Activated effector memory CD4-positive, alpha-beta T cell treated with Interleukin-2 at 50 U/mL for 16 hours (primary cell): ENCODE results near the gene AATK.

Experiments
- DNase-seq: peaks from one replicate; pipeline ENCODE4 v3.0.0-alpha.2; 2020

AATK gene

GRCh38 chr17:81181811-81182185, 15.8 kb upstream of the AATK start:
- DNase-seq, result no peak

DNA sequence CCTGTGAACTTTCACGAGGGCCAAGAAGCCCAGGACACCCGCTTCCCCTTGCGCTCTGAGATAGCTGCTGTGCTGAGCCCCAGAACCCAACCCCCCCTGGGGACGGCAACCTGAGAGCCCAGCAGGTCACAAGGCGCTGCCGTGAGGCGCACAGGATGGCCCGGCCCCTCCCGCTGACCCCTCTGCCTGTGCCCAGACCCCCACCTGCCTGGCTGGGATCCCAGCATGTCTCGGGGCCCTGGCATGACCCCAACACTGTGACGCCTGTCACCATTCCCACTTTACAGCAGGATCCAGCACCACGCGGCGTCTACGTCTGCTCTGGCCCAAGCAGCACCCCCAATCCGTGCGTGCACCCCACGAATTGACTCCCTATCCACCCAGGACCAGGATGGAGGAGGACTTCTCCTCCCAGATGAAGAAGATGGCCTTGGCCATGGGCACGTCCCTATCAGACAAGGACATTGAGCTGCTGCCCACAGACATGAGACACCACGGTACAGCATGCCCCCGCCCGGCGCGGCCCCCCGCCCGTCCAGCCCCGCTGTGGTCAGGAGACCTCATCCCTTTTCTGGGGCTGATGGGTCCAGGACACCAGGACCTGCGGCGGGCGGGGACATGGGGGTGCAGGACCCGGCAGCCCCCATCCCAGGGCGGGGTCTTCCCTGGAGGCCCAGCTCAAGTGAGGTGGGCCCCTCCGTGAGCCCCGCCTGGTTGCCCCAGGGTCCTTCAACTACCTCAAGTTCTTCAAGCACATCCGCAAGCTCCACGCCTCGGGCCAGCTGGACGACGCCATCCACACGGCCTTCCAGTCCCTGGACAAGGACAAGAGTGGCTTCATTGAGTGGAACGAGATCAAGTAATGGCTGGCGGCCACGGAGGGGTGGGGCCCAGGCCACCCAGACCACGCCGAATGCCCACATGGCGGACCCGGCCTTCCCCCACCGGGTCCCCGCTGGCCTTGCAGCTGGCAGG, 15.1 kb upstream of the AATK start:
- no peak for DNase-seq

- DNase-seq, result no peak
These were observed 13.8 kb upstream of the AATK start for GRCh38 chr17:81179861-81180260.

DNA sequence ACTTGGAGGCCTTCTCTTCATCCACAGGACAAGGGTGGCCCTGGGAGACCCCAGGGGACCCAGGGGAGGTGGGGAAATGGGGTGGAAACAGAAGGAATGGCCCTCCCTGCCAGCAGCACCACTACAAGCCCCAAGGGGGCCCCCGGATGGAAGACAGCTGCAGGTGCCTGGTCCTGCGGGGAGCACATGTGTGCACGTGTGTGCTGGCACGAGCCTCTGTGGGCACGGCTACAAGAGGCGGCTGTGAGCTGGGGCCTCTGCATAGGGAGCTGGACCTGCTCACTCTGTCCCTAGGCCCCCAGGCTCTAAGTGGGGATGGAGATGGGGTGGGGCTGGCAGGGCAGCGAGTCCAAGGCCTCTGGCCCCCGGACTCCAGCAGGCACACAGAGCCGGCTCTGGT, 13.2 kb upstream of the AATK start:
- DNase-seq, result no peak

DNA sequence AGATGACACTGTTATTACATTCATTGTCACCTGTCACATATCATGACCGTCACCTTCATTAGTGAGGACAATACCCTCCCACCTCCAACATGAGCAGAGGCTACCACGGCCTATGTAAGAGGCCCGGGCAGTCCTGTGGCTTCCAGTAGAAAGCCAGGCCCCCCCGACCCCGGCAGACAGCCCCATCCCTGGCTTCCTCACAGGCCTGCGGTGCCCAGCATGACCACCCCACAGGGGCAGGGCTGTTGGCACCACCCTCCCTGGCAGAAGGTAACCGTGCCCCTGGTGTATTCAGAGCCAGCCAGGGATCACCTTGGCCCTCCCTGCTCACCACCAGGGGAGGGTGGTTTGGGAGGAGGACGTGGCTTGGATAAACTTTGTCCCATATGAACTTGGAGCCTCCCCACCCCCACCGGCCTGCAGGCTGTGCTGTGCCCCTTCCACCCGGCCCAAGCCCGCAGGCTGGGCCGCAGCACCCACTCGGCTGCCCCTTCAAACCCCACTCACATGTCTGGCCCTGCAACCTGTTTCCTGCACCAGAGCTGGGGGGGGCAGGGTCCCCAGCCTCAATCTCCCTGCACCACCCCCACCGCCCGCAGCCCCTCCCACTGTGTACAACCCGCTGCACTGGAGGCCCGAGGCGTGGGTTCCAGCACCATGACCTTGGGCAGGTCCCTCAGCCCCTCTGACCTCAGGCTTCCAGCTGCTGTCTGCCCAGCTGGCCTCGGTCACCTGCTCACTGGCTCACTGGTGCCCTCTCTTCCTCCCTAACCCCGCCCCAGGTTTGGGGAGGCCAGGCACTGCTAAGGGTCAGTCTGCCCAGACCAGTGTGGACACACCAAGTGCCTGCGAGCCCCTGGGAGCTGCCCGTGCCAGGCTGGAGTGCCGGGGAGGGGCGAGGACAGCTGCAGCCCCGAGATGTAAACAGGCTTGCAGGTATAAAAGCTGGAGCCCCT, 12.4 kb upstream of the AATK start:
- DNase-seq, result no peak

GRCh38 chr17:81176666-81177065, 10.6 kb upstream of the AATK start:
- no peak for DNase-seq

DNA sequence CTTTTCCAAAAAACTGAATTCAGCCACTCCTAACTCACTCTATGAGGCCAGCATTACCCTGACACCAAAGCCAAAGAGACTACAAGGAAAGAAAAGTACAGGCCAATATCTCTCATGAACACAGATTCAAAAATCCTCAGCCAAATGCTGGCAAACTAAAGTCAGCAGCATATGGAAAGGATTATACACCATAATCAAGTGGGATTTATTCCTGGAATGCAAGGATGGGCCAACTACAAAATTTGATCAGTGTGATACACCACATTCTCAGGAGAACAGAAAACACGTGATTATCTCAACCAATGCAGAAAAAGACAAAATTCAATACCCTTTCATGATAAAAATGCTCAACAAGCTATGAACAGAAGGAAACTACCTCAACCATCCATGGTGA, 7.7 kb upstream of the AATK start:
- DNase-seq, result no peak

- no peak for DNase-seq
These were observed 7.2 kb upstream of the AATK start for GRCh38 chr17:81173052-81173761.

GRCh38 chr17:81171941-81172340, 5.9 kb upstream of the AATK start:
- DNase-seq, result no peak

GRCh38 chr17:81170727-81171494, 4.9 kb upstream of the AATK start:
- no peak for DNase-seq

DNA sequence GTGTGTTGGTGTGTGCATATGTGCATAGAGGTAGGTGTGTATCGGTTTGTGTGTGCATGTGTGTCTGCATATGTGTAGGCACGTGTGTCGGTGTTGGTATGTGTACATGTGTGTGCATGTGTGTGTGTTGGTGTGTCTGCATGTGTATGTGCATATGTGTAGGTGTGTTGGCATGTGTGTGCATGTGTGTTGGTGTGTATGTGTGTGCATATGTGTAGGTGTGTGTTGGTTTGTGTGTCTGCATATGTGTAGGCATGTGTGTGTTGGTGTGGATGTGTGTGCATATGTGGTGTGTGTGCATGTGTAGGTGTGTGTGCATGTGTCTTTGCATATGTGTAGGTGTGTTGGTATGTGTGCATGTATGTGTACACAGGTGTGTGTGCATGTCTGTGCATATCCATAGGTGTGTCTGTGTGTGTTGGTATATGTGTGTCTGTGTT, 3.9 kb upstream of the AATK start:
- no peak for DNase-seq

DNA sequence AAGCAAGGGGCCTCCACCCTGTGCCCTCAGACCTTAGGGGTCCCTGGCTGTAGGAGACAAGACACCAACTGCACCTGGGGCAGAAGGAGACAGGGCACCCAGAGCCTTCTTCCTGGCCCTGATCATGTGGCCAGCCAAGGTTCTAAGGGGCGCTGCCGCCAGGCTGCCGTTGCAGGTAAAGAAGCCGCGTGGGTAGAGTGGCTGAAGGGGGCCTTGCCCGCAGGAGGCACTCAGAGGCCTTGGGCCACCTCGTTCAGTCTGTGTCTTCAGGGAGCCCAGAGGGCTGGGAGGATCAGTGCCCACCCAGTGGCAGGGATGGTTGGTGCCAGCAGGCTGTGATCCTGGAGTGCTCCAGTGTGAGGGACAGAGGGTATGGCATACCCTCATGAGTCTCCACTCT, 1.6 kb upstream of the AATK start:
- DNase-seq, result no peak

- DNase-seq, result no peak
These were observed 1.1 kb upstream of the AATK start for GRCh38 chr17:81167194-81167524.

- no peak for DNase-seq
These were observed 582 bp downstream of the AATK start, which contains the start of gene PVALEF for GRCh38 chr17:81165246-81166032. PVALEF (plus strand) TSS chr17:81165507; CDS start chr17:81181227, 15,720 bp downstream.

GRCh38 chr17:81164371-81165245, 1.4 kb downstream of the AATK start:
- no peak for DNase-seq

DNA sequence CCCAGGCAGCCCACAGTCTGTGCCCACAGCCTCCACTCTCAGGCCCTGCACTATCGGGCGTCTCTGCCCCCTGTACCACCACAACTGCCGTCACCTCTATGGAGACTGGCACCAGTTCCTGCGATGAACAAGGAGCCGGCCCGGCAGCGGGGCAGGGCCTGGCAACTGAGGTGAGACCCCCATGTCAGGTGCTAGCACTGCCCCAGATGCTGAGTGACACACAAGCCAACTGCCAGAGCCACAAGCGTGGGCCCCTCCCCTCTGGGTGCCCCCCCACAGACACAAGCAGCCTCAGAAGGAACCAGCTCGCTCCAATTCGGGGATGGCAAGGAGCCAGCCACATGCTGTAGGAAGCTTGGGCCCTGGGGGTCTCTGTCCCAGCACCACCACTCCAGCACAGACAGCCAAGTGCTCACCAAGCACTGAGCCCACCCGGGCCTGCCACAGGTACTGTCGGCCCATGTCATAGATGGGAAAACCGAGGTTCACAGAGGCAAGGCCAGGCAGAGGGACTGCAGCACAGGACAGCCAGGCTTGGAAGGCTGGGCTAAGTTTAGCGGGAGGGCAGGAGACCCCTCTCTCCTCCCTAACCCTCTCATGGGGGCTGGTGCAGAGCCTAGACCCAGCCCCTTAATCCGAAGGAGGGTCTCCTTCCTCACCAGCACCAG, 2.2 kb downstream of the AATK start:
- DNase-seq, result no peak

GRCh38 chr17:81163051-81163695, 2.8 kb downstream of the AATK start:
- DNase-seq, result no peak

DNA sequence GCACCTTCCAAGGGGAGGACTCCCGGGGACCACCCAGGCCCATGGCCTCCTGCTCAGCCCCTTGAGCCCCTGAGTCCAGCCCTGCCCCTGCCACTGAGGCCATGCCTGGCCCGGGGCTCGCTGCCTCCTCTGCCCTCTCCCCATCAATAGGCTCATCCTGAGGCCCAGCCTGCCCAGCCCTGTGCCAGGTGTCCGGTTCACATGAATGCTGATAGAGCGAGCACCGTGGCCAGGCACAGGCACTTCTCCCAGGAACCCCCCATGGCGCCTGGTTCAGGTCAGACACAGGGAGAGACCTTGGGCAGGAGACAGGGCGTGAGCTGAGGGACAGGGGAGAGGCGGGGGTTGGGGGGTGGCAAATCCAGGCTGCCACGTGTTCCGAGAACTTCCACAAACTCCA, 3.5 kb downstream of the AATK start:
- no peak for DNase-seq

GRCh38 chr17:81161972-81162371, 4.0 kb downstream of the AATK start:
- DNase-seq, result no peak
